ENCODE results near the gene SEC23A.
"Not testable (repeated sequence)": the region's sequence is repeated elsewhere in the genome, so short reads cannot be mapped to it uniquely, and the experiment has no call there.

GRCh38 chr14:39104078-39104801 is 1.2 kb upstream of the SEC23A start:
- not testable (repeated sequence) for TF ChIP-seq CTCF, POLR2A (IDR thresholded peaks at IDR 0.05)

Measured in adrenal gland (tissue), 5 donors.